Stimulated activated naive CD4-positive, alpha-beta T cell treated with Interleukin-2 at 50 U/mL for 16 hours (primary cell): ENCODE results near the gene DHX9.
"Not testable (repeated sequence)": the region's sequence is repeated elsewhere in the genome, so short reads cannot be mapped to it uniquely, and the experiment has no call there.

Source experiments
- DNase-seq: peaks from one replicate; lab custom pipeline; 2025; lab: John Stamatoyannopoulos, UW

DHX9 gene

DNA sequence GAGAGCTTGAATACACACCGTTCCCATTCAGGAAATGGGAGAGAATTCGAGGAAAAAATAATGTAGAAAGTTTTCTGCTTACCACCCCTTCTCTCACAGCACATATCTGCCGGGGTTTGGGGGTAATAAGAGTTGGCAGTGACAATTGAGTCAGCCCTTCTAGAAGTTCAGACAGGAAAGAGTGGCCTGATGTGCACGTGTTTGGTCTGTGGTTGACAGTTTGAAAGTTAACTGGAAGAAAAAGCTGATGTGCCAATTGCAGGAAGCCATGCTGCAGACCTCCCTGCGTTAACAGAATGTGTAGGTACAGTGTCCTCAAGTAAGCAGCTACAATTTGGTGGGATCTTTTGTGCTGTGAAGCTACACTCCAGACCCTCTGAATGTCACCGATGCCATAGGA, 50.9 kb downstream of the DHX9 start:
- DNase-seq, result no peak

DNA sequence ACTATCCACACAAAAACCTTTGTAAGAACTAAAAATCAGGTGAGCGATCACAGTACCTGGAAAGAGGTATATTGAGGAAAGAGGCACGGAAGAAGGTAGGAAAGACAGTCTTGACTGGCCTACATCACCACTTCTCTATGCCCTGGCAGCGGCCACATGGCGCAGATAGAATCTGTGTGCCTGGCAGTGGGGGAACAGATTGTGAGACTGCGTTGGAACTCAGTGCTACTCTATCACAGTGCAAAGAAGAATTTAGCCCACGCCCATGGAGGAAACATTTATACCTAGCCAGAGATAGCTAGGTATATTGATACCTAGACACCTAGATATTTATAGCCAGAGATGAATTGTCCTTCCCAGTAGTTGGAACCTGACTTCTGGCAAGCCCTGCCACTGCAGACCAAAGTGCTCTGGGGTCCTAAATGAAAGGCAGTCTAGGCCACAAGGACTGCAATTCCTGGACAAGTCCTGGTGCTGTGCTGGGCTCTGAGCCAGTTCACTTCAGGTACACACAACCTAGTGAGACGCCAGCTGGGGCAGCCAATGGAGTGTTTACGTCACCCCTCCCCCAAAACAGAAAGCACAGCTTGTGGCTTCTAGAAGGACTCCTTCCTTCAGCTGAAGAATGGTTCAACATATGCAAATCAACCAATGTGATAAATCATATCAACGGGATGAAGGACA, 51.9 kb downstream of the DHX9 start:
- no peak for DNase-seq

DNA sequence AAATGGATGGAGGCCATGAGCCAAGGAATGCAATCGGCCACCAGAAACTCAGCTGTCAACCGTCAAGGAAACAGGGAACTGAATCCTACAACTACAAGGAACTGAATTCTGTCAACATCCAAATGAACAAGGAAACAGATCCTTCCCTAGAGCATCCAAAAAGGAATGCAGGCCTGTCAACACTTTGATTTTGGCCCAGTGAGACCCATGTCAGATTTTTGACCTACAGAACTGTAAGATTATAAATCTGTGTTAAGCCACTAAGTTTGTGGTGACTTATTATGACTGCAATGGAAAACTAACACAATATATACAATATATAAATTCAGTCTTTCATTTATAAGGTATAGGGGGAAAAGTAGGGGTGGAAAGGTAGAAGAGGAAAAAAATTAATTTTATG, 58.5 kb downstream of the DHX9 start:
- DNase-seq, result no peak

DNA sequence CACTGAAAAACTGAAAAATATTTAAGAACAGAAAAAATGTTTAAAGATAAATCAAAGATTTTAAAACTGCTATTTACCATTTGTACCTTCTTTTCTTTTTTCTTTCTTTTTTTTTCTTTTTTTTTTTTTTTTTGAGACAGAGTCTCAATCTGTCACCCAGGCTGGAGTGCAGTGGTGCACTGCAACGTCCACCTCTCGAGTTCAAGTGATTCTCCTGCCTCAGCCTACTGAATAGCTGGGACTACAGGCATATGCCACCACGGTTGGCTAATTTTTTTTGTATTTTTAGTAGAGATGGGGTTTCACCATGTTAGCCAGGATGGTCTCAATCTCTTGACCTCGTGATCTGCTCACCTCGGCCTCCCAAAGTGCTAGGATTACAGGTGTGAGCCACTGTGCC, 62.8 kb downstream of the DHX9 start:
- not testable (repeated sequence) for DNase-seq

DNA sequence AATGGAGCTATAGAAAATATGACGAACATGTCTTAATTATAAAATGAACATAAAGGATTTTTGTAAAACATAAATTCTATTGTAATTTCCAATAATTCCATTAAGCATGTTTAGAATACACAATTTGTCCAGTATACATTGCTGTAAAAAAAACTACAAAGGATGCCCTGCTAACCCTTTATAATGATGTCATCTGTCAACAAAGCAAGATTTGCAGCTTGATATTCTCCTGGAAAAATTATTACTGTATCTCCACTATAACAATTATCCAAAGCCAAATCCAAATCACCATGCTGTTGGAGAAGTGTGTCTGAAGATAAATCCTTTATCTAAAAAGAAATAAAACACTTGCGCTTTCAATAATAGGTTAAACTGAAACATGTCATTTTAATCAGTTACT, 66.2 kb downstream of the DHX9 start:
- no peak for DNase-seq

DNA sequence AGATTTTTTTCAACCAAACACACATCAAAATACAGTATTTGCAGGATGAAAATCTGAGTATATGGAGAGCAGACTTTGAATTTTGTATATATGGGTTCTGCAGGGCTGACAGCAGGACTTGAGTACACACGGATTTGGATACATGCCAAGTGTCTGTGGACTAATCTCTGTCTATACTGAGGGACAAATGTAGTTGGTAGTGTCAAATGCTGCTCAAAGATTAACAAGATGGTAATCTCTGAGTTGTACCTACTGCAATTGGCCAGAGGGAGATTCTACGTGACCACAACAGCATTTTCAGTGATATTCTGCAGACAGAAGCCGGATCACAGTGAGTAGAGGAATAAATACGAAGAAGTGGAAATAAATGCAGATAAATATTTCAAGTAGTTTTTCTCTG, 70.4 kb downstream of the DHX9 start:
- no peak for DNase-seq

DNA sequence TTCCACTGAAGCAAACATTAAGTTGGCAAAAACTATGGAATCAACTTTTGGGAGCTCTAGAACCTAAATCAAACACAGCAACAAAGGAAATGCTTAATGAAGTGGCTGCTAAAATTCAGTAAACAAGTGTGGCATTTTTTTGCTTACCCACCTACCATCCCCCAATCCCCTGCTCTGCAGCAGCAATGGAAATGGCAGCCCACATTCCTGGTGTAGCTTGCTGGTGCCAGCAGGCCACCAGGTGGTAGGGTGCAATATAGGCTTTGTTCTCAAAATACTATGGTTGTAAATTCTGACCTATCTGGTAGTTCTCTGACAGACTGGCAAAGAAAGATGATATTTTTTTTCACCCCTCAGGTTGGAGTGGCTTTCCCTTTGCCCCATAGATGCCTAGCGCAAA, 71.0 kb downstream of the DHX9 start:
- no peak for DNase-seq

DNA sequence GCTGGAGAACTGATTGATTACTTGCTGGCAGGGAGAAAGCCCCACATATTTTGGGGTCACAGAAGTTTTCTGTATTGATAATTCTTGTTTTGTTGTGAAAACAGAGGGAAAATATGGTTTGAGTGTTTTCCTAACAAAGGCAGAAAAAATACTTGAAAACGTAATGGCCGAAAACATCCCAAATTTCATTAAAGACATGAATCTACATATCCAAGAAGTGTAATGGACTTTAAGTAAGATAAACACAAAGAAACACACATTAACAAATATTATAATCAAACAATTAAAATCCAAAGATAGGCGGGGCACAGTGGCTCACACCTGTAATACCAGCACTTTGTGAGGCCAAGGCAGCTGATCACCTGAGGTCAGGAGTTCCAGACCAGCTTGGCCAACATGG, 74.3 kb downstream of the DHX9 start:
- DNase-seq, result no peak

DNA sequence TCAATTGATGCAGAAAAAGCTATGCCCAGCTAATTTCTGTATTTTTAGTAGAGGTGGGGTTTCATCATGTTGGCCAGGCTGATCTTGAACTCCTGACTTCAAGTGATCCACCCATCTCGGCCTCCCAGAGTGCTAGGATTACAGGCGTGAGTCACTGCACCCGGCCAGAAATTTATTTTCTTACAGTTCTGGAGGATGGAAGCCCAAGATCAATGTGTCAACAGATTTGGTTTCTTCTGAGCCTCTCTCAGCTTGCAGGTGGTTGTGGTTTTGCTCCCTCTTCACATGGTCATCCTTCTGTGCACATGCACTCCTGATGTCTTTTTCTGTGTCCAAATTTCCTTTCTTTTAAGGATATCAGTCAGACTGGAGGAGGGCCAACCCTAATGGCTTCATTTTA, 78.2 kb downstream of the DHX9 start:
- DNase-seq, result no peak

DNA sequence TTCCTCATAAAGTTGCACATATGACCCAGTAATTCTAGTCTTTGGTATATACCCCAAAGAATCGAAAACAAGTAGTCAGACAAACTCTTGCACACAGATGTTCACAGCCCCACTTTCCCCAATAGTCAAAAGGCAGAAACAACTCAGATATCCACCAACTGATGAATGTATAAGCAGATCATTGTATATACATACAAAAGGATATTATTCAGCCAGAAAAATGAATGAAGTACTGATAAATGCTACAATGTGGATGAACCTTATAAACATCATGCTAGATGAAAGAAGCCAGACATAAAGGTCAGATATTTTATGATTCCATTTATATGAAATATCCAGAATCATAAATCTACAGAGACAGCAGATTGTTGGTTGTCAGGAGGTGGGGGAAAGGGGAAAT, 86.5 kb downstream of the DHX9 start:
- no peak for DNase-seq

DNA sequence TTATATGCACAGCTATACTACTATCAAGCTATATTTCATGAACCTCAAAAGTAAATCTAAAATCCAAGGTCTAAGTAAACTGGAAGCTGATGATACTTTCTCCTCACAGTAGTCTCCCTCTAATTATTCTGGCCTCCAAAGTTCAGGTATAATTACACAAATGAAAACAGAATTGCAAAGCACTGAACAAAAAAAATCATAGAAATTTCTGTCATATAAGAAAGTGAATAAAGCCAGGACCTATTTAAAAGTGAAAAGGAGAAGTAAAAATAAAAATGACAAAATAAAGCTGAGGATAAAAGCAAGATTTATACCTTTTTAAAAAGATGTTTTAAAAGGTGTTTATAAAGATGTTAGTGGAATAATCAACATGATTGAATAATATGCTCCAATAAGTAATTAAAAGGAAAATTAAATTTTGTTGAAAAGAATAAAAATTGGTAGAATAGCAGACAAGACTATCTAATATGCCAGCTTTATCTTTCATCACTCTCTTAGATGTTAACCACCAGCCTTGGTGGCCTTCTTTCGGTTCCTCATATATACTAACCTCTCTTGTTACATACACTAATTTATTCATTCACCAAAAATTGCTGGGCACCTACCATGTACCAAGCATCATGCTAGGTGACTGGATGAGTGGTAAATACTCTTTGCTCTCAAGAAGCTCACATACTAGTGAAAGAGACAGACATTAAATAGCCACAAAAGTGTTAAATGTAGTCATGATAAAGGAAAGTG, 88.7 kb downstream of the DHX9 start:
- DNase-seq, result no peak

DNA sequence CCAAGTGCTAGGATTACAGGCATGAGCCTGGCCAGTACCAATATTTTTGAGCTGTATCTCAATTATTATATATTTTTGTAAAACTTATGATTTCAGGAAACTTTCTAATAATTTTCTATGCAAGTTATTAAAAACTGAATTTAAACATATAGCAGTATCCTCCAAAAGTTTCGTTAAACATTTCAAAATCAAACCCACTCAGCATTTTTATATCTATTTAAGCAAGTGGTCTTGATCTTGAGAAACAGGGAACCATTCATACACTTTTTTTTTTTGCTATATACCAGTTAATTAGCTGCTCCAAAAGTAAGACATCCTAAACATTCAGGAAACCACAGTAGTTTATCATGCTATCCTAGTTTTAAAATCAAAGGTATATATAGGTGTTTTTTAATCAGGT, 91.8 kb downstream of the DHX9 start:
- DNase-seq, result no peak

DNA sequence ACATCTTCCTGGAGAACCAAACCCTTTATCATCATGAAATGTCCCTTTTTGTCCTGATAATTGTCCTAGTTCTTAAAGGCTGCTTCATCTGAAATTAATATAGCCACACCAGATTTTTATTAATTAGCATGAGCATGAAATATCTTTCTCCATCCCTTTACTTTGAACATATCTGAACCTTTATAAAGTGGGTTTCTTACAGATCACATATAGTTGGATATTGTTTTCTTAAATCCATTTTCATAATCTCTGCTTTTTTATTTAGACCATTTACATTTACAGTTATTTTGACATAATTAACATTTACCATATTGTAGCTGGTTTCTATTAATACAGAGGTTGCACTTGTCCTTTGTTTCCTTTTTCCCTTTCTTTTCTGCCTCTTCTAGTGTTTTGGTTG, 96.6 kb downstream of the DHX9 start:
- no peak for DNase-seq
